HT-29 (cell line): ENCODE measurements around the gene PTPRN2. TPM values are rescaled to one million over a fixed set of nuclear protein-coding genes. Genes with fewer than 3 reads are reported as not detected.

ENCODE experiments used
- DNase-seq: peaks from one replicate; pipeline ENCODE4 v3.0.0-alpha.2; 2015; ENCODE audit warnings: low spot score
- total RNA-seq: library from RNA; depleted of rRNA; stranded (reverse); fragments of >200 nt; shearing (Covaris generic); gene quantifications from 2 replicates; pipeline ENCODE4 v1.2.3, GENCODE V29; 2014

Gene PTPRN2
- total RNA-seq, 1 experiment from 2014 or later: 1.7 TPM

GRCh38 chr7:157661611-157661975, 926.0 kb downstream of the PTPRN2 start:
- DNase-seq: no peak

GRCh38 chr7:157660971-157661610, 926.5 kb downstream of the PTPRN2 start:
- no peak for DNase-seq

- DNase-seq: no peak
Observed at GRCh38 chr7:157658851-157659412, 928.7 kb downstream of the PTPRN2 start.

- no peak for DNase-seq
Observed at GRCh38 chr7:157657741-157658740, 929.6 kb downstream of the PTPRN2 start.

- no peak for DNase-seq
Observed at GRCh38 chr7:157656195-157656769, 931.3 kb downstream of the PTPRN2 start.

- no peak for DNase-seq
Observed at GRCh38 chr7:157654350-157654749, 933.3 kb downstream of the PTPRN2 start.

GRCh38 chr7:157653827-157654207, 933.8 kb downstream of the PTPRN2 start:
- no peak for DNase-seq

- DNase-seq: no peak
Observed at GRCh38 chr7:157652954-157653826, 934.4 kb downstream of the PTPRN2 start.

GRCh38 chr7:157652161-157652953, 935.3 kb downstream of the PTPRN2 start:
- DNase-seq: no peak

GRCh38 chr7:157651366-157652160, 936.1 kb downstream of the PTPRN2 start:
- no peak for DNase-seq

- DNase-seq: no peak
Observed at GRCh38 chr7:157650801-157651200, 936.8 kb downstream of the PTPRN2 start.

- DNase-seq: no peak
Observed at GRCh38 chr7:157650131-157650631, 937.4 kb downstream of the PTPRN2 start.

GRCh38 chr7:157646551-157646950, 941.1 kb downstream of the PTPRN2 start:
- no peak for DNase-seq

- no peak for DNase-seq
Observed at GRCh38 chr7:157645539-157645938, 942.1 kb downstream of the PTPRN2 start.

- DNase-seq: no peak
Observed at GRCh38 chr7:157644946-157645345, 942.7 kb downstream of the PTPRN2 start.

GRCh38 chr7:157643525-157643970, 944.1 kb downstream of the PTPRN2 start:
- DNase-seq: no peak

- DNase-seq: no peak
Observed at GRCh38 chr7:157641866-157642265, 945.8 kb downstream of the PTPRN2 start.

- no peak for DNase-seq
Observed at GRCh38 chr7:157640144-157640543, 947.5 kb downstream of the PTPRN2 start.

GRCh38 chr7:157638563-157638962, 949.1 kb downstream of the PTPRN2 start:
- DNase-seq: no peak
